ENCODE measurements around the gene ZFP69. TPM values are rescaled to one million over a fixed set of nuclear protein-coding genes. Genes with fewer than 3 reads are reported as not detected.

ZFP69 gene
- total and polyA plus RNA-seq, 2 of the 4 experiments (the other 2 are of a cell fraction): 1.2 to 1.6 TPM

DNA sequence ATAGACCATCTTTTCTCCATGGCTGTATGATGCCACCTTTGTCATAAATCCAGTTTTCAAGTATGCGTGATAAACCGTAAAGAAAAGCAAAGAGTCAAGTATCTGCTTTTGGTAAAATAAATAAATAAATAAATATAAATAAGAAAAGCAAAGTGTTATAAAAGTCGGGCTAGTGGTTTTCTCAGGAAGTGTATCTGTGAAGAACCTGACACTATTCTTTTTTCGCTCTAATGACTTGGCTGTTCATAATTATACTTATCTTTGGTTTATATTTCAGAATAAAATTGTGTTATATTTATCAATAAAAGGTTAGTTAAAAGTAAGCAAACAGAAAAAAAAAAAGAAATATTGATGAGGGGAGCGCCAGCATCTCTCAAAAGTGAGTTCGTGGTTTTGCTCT lies 30.9 kb downstream of the ZFP69 start:
- Histone ChIP-seq H3K9me3 (ENCODE audit: control insufficient read depth, insufficient read depth, low read length) (peaks cover 21% of the 10 kb centered on the region), H3K4me1 (ENCODE audit: control insufficient read depth, insufficient read depth, low read length) (0 out of 2 replicates have a peak, but pooled peaks cover 3% of the 10 kb centered on the region), H3K9me1 (ENCODE audit: insufficient read depth, low read length) (no peaks in the 10 kb centered on the region), H3K14ac (replicated peaks; ENCODE audit: low read depth, low read length) (peak overlapping the region; percentile 99), H2AK9ac (replicated peaks; ENCODE audit: low read depth, low read length, poor library complexity) (peak overlapping the region; percentile 87), H3K4me3 (ENCODE audit: insufficient read depth, low read depth, low read length) (peak overlapping the region; percentile 94), H3K4ac (ENCODE audit: low read depth, low read length) (peak overlapping the region; percentile 98), H2BK5ac (ENCODE audit: low read depth, low read length, poor library complexity, severe bottlenecking) (peak overlapping the region; percentile 61), H2BK20ac (ENCODE audit: low read depth, low read length) (no peak overlapping the region), H3K27me3 (ENCODE audit: control insufficient read depth, insufficient read depth, low read length) (no peaks in the 10 kb centered on the region), H3K36me3 (ENCODE audit: control insufficient read depth, insufficient read depth, low read length) (no peaks in the 10 kb centered on the region; the same call in 1 of the 2 replicates), H2BK15ac (ENCODE audit: low read depth, low read length) (no peak overlapping the region), H3K79me1 (ENCODE audit: low read depth in 1 of 2, low read length in 2 of 2) (peaks cover 15 to 22% of the 10 kb centered on the region in 2 experiments), H3K23ac (ENCODE audit: low read depth, low read length) (peak overlapping the region; percentile 100), H3K9ac (ENCODE audit: low read depth, low read length) (peak overlapping the region; percentile 89), H3K4me2 (ENCODE audit: low read depth, low read length) (peak overlapping the region; percentile 95), H4K91ac (ENCODE audit: insufficient read depth, low read depth, low read length) (no peak overlapping the region), H4K8ac (ENCODE audit: low read depth in 2 of 2, low read length in 2 of 2) (peak overlapping the region; percentile 92 to 99), H3K27ac (ENCODE audit: insufficient read depth, low read length) (peak overlapping the region; percentile 75; the same call in 1 of the 2 replicates), H4K20me1 (ENCODE audit: insufficient read depth, low read length) (no peaks in the 10 kb centered on the region), H3K18ac (ENCODE audit: low read depth, low read length) (peak overlapping the region; percentile 95; the same call in 1 of the 2 replicates), H2AFZ (replicated peaks; ENCODE audit: low read length, poor library complexity) (peak overlapping the region; percentile 98), H3K56ac (ENCODE audit: extremely low read depth, insufficient read depth, low read length) (peak overlapping the region; percentile 80; the same call in 1 of the 2 replicates), H2AK5ac (ENCODE audit: low read depth, low read length) (no peak overlapping the region), H4K5ac (ENCODE audit: low read depth, low read length) (peak overlapping the region; percentile 99), H2BK120ac (ENCODE audit: low read depth, low read length) (no peak overlapping the region)
- ChIA-PET CTCF (no interaction called here), POLR2A (ENCODE audit: unreplicated experiment) (no interaction called here)
- TF ChIP-seq NFE2L2 (IDR thresholded peaks at IDR 0.05; ENCODE audit: low read depth, low read length): no peak
- TF ChIP-seq, protein P1, sequence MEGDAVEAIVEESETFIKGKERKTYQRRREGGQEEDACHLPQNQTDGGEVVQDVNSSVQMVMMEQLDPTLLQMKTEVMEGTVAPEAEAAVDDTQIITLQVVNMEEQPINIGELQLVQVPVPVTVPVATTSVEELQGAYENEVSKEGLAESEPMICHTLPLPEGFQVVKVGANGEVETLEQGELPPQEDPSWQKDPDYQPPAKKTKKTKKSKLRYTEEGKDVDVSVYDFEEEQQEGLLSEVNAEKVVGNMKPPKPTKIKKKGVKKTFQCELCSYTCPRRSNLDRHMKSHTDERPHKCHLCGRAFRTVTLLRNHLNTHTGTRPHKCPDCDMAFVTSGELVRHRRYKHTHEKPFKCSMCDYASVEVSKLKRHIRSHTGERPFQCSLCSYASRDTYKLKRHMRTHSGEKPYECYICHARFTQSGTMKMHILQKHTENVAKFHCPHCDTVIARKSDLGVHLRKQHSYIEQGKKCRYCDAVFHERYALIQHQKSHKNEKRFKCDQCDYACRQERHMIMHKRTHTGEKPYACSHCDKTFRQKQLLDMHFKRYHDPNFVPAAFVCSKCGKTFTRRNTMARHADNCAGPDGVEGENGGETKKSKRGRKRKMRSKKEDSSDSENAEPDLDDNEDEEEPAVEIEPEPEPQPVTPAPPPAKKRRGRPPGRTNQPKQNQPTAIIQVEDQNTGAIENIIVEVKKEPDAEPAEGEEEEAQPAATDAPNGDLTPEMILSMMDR (conservative IDR thresholded peaks at IDR 0.05; ENCODE audit: low read depth, low read length): no peak
- no peak for TF ChIP-seq MAZ (IDR thresholded peaks at IDR 0.05; ENCODE audit: borderline replicate concordance, low read depth, low read length)
- no peak for TF ChIP-seq CEBPB (IDR thresholded peaks at IDR 0.05; ENCODE audit: low read depth, low read length)
- TF ChIP-seq, protein P2, sequence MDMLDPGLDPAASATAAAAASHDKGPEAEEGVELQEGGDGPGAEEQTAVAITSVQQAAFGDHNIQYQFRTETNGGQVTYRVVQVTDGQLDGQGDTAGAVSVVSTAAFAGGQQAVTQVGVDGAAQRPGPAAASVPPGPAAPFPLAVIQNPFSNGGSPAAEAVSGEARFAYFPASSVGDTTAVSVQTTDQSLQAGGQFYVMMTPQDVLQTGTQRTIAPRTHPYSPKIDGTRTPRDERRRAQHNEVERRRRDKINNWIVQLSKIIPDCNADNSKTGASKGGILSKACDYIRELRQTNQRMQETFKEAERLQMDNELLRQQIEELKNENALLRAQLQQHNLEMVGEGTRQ (IDR thresholded peaks at IDR 0.05; ENCODE audit: low read depth, low read length): no peak
- TF ChIP-seq RCOR1 (IDR thresholded peaks at IDR 0.05; ENCODE audit: insufficient replicate concordance, low read length): no peak
- TF ChIP-seq MXI1 (IDR thresholded peaks at IDR 0.05; ENCODE audit: borderline replicate concordance, low read depth, low read length): no peak
- TF ChIP-seq SMC3 (IDR thresholded peaks at IDR 0.05; ENCODE audit: low read depth, low read length): no peak
- TF ChIP-seq, protein P3, sequence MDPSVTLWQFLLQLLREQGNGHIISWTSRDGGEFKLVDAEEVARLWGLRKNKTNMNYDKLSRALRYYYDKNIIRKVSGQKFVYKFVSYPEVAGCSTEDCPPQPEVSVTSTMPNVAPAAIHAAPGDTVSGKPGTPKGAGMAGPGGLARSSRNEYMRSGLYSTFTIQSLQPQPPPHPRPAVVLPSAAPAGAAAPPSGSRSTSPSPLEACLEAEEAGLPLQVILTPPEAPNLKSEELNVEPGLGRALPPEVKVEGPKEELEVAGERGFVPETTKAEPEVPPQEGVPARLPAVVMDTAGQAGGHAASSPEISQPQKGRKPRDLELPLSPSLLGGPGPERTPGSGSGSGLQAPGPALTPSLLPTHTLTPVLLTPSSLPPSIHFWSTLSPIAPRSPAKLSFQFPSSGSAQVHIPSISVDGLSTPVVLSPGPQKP (IDR thresholded peaks at IDR 0.05; ENCODE audit: borderline replicate concordance, low read depth, low read length): no peak
- TF ChIP-seq BHLHE40 (IDR thresholded peaks at IDR 0.05; ENCODE audit: low read depth, low read length): no peak
- no peak for TF ChIP-seq FOS (IDR thresholded peaks at IDR 0.05; ENCODE audit: low read depth, low read length)
- no peak for TF ChIP-seq CHD1 (IDR thresholded peaks at IDR 0.05; ENCODE audit: low read depth, low read length)
- no peak for TF ChIP-seq RFX5 (IDR thresholded peaks at IDR 0.05; ENCODE audit: low read depth, low read length)
- no peak for TF ChIP-seq MAFK (IDR thresholded peaks at IDR 0.05; ENCODE audit: low read depth, low read length)
- no peak for TF ChIP-seq POLR2A (IDR thresholded peaks at IDR 0.05; ENCODE audit: low read depth, low read length)
- ATAC-seq (ENCODE audit: low read depth): no peak
- no TSS peak for BruUV-seq (replicated peaks)
- intact Hi-C loops (cut with micrococcal nuclease) (no loop called here), in situ Hi-C loops (cut with MboI; ENCODE audit: low sequenced_read_pairs) (no loop called here), dilution Hi-C loops (cut with HindIII; ENCODE audit: low sequenced_read_pairs, unreplicated experiment) (no loop called here)
- WGBS, 2 experiments (ENCODE audit: extremely low coverage in 2 of 2, insufficient read length in 1 of 2): 0% methylated on average over 1 of the region's 6 CpGs; no CpG with 5 or more reads in 1 of the 2 experiments
- no peak for DNase-seq
